ENCODE data around the gene MAPK9.

MAPK9 gene

GRCh38 chr5:180201051-180201987 is 90.6 kb downstream of the MAPK9 start:
- DNase-seq: peak in 1 of 2 donors; percentile 5

- no peak for DNase-seq
Measured at GRCh38 chr5:180199390-180199789, 92.5 kb downstream of the MAPK9 start.

GRCh38 chr5:180198208-180198607 is 93.7 kb downstream of the MAPK9 start:
- DNase-seq: no peak

GRCh38 chr5:180197016-180197702 is 94.7 kb downstream of the MAPK9 start:
- no peak for DNase-seq

GRCh38 chr5:180194410-180195345 is 97.2 kb downstream of the MAPK9 start:
- no peak for DNase-seq

- no peak for DNase-seq
Measured at GRCh38 chr5:180193749-180194375, 98.0 kb downstream of the MAPK9 start.

- DNase-seq: no peak
Measured at GRCh38 chr5:180191716-180192115, 100.2 kb downstream of the MAPK9 start.

GRCh38 chr5:180187767-180188166 is 104.1 kb downstream of the MAPK9 start:
- no peak for DNase-seq
